Glutamatergic neuron (in vitro differentiated cells): Measurements from ENCODE around the gene CCDC17. TPM values are rescaled to one million over a fixed set of nuclear protein-coding genes. Genes with fewer than 3 reads are reported as not detected.

Experiments
- DNase-seq: peaks from one replicate; pipeline ENCODE4 v3.0.0; 2022
- H3K27ac Mint-ChIP-seq: one replicate; pipeline ENCODE4 v1.8.0; 2020; ENCODE audit warnings: mild to moderate bottlenecking, mixed read lengths, inconsistent platforms; ENCODE audit not compliant: unreplicated experiment
- H3K27me3 Mint-ChIP-seq: one replicate; pipeline ENCODE4 v1.8.0; 2020; ENCODE audit warnings: mild to moderate bottlenecking, moderate library complexity, mixed read lengths, inconsistent platforms; ENCODE audit not compliant: unreplicated experiment
- H3K36me3 Mint-ChIP-seq: one replicate; pipeline ENCODE4 v1.8.0; 2020; ENCODE audit warnings: mild to moderate bottlenecking, mixed read lengths, inconsistent platforms; ENCODE audit not compliant: unreplicated experiment
- H3K4me1 Mint-ChIP-seq: one replicate; pipeline ENCODE4 v1.8.0; 2020; ENCODE audit warnings: mild to moderate bottlenecking, low read depth, mixed read lengths, inconsistent platforms; ENCODE audit not compliant: unreplicated experiment
- H3K4me3 Mint-ChIP-seq: one replicate; pipeline ENCODE4 v1.8.0; 2020; ENCODE audit warnings: mild to moderate bottlenecking, mixed read lengths, inconsistent platforms; ENCODE audit not compliant: unreplicated experiment
- H3K9me3 Mint-ChIP-seq: one replicate; pipeline ENCODE4 v1.8.0; 2020; ENCODE audit warnings: mild to moderate bottlenecking, moderate library complexity, mixed read lengths, inconsistent platforms; ENCODE audit not compliant: unreplicated experiment
- total RNA-seq: library from RNA; stranded (reverse); fragmentation: NEBNext Ultra II Directional; extraction: Animal tissue kit (Norgen Biotek cat#: 25700); gene quantifications from one replicate; pipeline ENCODE4 v1.2.1, GENCODE V29; 2021; ENCODE audit not compliant: unreplicated experiment
- TF ChIP-seq, protein P1 (sequence below): fragments of 200-600 bp; sonication (generic); IDR thresholded peaks from one replicate; pipeline ENCODE4 v1.5.0; 2021; ENCODE audit not compliant: partially characterized antibody, unreplicated experiment

Gene CCDC17
- total RNA-seq, 1 donor from 2014 or later: 3.8 TPM

DNA sequence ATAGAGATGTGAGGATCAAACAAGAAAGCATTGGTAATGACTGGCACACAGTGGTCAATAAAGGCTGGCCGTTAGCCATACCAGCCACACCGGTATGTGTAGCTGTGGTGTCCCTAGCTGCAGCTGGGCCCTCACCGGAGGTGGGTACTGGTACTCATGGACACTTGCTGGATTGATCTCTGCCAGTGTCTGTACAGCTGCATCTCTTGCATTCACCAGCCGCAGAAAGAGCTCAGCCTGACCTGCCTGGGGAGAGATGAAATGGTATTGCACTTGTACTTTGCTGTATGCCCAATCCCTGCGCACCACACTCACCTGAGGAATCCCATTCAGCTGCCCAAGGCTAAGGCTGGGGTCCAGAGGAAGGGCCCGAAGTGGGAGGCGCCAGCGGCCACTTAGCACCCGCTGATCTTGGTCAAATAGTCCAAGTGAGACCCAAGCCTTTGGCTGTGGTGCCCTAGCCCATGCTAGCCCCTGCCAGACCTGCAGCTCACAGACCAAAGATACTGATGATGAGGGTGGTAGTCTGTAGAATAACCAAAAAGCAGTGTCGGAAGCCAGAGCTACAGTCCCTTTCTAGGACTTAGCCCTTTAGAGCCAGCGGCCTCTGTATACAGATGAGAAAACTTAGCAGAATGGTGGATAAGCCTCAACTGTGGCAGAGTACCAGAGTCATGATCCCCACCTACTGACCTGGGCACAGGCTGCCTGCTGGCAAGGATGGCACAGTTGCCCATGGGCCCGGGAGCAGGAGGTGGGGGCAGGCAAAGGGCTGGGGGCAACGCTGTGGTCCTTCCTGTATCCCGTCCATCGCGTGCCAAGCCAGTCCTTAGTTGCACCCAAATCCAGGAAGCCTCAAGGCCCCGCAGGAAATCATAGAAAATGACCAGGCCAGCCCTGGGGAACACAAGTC, 3.0 kb downstream of the CCDC17 start:
- no peaks in the 10 kb centered on the region for H3K36me3 Mint-ChIP-seq
- H3K4me1 Mint-ChIP-seq: peaks cover 2% of the 10 kb centered on the region
- no peak overlapping the region for H3K4me3 Mint-ChIP-seq
- no peak for DNase-seq
- TF ChIP-seq, protein P1, sequence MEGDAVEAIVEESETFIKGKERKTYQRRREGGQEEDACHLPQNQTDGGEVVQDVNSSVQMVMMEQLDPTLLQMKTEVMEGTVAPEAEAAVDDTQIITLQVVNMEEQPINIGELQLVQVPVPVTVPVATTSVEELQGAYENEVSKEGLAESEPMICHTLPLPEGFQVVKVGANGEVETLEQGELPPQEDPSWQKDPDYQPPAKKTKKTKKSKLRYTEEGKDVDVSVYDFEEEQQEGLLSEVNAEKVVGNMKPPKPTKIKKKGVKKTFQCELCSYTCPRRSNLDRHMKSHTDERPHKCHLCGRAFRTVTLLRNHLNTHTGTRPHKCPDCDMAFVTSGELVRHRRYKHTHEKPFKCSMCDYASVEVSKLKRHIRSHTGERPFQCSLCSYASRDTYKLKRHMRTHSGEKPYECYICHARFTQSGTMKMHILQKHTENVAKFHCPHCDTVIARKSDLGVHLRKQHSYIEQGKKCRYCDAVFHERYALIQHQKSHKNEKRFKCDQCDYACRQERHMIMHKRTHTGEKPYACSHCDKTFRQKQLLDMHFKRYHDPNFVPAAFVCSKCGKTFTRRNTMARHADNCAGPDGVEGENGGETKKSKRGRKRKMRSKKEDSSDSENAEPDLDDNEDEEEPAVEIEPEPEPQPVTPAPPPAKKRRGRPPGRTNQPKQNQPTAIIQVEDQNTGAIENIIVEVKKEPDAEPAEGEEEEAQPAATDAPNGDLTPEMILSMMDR: no peak
- peaks cover 6% of the 10 kb centered on the region for H3K27me3 Mint-ChIP-seq
- no peak overlapping the region for H3K27ac Mint-ChIP-seq
- peaks cover 7% of the 10 kb centered on the region for H3K9me3 Mint-ChIP-seq

DNA sequence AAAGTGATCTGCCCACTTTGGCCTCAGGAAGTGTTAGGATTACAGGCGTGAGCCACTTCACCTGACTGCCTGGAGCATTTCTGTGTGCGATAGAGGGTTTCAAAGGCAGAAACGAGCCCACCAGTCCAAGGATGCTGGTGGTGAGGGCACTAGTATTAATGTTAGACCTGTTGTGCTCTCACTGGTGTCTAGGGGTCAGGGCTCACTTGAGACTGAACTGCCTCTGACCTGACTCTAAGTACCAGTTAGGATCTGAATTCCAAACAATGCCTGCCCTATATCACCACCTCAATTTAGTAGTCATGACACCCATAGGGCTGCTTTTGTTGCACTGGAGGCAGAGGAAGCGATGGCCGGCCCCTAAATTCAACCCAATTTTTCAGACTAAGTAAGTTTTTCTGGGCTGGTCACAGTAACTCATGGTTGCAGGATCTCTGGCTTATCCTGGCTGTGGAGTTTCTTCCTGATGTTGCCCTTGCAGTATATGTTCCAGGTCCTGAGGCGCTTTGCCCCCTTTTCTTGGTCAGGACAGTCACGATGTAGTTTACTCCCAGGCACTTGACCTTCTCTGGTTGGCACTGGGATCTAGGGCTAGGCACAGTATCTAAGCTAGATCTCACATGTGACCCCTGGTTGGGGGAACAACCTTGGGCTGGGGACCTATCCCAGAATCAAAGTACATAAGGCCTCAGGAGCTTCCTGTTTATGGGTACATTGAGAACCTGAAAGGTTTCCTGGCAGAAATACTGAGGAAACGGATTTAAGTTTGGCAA, 4.5 kb downstream of the CCDC17 start:
- H3K27ac Mint-ChIP-seq: no peak overlapping the region
- H3K4me3 Mint-ChIP-seq: no peak overlapping the region
- no peaks in the 10 kb centered on the region for H3K36me3 Mint-ChIP-seq
- H3K4me1 Mint-ChIP-seq: peaks cover 1% of the 10 kb centered on the region
- peaks cover 3% of the 10 kb centered on the region for H3K27me3 Mint-ChIP-seq
- peaks cover 5% of the 10 kb centered on the region for H3K9me3 Mint-ChIP-seq
- DNase-seq: no peak
- TF ChIP-seq, protein P1: no peak

DNA sequence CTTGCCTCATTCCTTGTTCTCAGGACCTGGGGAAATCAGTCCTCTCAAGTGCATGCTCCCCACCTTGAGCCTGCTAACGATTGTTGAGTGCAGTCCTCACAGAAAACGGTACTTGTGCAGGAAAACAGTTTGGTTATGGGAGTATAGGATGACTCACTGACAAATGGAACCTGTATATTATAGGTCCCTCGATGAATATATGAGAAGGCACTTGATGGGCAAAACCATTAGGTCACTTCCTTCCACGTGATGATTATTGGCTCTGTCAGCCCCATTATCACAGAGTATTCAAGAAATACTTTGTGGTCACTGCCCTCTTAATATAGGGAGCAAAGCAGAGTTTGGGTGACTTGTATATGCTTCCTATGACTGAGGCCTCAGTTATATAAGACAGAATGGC, 6.2 kb downstream of the CCDC17 start:
- H3K4me3 Mint-ChIP-seq: no peak overlapping the region
- H3K36me3 Mint-ChIP-seq: no peaks in the 10 kb centered on the region
- H3K9me3 Mint-ChIP-seq: peaks cover 1% of the 10 kb centered on the region
- no peaks in the 10 kb centered on the region for H3K4me1 Mint-ChIP-seq
- peaks cover 1% of the 10 kb centered on the region for H3K27me3 Mint-ChIP-seq
- no peak for DNase-seq
- H3K27ac Mint-ChIP-seq: no peak overlapping the region
- TF ChIP-seq, protein P1: no peak

DNA sequence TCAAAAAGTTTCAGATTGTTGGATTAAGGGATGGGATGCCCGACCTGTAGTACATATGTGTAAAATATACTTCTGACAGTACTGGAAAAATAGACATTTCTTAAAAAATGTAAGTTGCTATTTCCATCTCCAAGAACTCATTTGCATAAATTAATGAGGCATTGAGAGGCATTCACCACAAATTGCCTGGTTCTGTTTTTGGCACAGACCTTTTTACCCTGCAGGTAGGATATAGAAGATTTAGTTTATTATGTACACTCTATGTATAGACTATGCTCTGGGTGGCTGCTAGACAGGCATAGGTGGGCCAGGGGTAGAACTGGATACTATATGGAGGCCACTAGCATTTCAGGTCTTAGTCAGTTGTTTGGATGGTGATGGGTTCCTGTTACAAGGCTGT, 8.0 kb downstream of the CCDC17 start:
- no peak overlapping the region for H3K4me3 Mint-ChIP-seq
- no peaks in the 10 kb centered on the region for H3K36me3 Mint-ChIP-seq
- DNase-seq: no peak
- TF ChIP-seq, protein P1: no peak
- peaks cover 1% of the 10 kb centered on the region for H3K9me3 Mint-ChIP-seq
- peaks cover 1% of the 10 kb centered on the region for H3K27me3 Mint-ChIP-seq
- H3K27ac Mint-ChIP-seq: no peak overlapping the region
- H3K4me1 Mint-ChIP-seq: no peaks in the 10 kb centered on the region
